ENCODE measurements around the gene DPF1.

DPF1 gene

DNA sequence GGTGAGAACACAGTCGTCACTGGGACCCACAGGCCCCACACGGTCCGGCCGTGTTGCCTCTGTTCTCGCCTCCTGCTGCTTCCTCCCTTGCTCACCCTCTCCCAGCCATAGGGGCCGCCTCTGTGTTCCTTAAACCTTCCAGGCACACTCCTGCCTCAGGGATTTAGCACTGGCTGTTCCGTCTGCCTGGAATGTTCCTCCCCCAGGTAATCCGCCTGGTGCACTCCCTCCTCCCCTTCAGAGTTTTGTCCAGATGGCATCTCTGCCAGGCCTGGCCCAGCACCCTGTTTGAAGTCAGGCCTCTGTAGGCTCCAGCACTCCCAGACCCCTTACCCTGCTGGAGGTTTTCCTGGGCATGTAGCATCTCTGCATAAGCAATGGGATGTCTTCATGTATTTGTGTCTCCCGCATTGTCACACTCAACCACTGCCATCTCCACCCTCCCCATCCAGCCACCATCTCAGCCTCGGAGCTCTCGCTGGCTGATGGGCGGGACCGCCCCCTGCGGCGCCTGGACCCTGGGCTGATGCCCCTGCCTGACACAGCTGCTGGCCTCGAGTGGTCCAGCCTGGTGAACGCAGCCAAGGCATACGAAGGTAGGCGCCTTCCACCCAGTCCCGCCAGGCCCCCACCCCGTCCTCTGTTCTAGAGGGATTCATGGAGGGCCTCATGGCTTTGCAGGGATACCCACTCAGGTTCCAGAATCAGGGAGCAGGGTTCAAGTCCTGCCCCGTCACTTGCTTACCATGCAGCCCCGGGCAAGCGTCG lies 25.9 kb downstream of the DPF1 start:
- DNase-seq (ENCODE audit: low read depth) = no peak

DNA sequence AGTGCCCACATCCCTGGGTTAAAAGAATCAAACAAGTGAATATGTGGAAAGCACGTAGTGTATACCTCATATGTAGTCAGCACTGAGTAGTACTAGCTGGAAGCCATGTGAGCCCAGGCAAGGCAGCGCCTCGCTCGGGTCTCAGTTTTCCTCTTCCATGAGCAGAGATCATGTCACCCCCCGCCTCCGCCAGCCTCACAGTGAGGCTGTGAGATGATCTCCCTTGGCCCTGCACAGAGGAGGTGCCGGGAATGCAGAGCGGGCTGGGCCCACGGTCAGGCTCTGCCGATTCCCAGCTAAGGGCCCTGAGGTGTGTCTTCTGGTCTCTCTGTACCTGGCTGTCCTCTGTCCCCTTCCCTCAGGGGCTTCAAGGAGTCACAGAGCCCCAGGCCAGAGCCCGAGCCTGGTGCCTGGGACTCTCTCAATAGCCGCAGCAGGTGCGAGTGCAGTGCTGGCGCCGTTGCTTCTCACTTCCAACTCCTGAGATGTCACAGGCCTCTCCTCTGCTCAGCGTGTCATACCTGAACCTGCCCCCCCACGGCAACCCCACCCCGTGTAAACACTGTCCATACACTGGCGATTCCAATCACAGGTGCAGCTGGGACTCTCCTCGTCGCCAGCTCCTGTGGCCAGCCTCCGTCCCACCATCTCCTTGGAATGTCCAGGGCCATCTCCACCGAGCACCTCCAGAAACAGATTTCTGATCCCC lies 26.9 kb downstream of the DPF1 start:
- no peak for DNase-seq (ENCODE audit: low read depth)

DNA sequence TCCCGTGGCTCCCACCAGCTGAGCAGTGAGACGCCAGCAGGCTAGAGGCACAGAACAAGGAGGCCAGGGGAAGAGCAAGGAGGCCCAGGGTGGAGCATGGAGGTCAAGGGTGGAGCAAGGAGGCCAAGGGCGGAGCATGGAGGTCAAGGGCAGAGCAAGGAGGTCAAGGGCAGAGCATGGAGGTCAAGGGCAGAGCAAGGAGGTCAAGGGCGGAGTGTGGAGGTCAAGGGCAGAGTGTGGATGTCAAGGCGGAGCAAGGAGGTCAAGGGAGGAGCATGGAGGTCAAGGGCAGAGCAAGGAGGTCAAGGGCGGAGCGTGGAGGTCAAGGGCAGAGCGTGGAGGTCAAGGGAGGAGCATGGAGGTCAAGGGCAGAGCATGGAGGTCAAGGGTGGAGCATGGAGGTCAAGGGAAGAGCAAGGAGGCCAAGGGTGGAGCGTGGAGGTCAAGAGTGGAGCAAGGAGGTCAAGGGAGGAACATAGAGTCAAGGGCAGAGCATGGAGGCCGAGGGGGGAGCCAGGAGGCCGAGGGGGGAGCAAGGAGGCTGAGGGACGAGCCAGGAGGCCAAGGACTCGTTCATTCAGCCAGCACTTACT lies 27.7 kb downstream of the DPF1 start:
- no peak for DNase-seq (ENCODE audit: low read depth)

DNA sequence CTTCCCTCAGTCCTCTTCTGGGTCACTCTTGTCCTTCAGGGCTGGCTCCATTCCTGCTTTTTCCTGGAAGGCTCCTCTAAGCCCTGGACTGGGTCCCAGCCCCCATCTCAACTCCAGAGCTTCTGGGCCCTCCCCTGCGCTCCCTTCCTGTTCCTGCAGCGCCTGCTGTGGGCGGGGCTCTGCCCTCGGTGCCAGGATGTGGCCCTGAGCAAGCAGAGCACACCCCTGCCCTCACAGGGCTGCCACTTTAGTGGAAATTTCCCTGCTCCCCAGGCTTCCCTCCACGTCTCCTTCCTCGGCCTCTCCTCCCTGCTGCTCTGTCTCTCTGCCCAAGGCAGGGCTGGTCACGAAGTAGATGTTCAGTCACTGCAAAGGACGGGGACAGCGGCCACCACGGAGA lies 28.8 kb downstream of the DPF1 start:
- DNase-seq (ENCODE audit: low read depth) = no peak

DNA sequence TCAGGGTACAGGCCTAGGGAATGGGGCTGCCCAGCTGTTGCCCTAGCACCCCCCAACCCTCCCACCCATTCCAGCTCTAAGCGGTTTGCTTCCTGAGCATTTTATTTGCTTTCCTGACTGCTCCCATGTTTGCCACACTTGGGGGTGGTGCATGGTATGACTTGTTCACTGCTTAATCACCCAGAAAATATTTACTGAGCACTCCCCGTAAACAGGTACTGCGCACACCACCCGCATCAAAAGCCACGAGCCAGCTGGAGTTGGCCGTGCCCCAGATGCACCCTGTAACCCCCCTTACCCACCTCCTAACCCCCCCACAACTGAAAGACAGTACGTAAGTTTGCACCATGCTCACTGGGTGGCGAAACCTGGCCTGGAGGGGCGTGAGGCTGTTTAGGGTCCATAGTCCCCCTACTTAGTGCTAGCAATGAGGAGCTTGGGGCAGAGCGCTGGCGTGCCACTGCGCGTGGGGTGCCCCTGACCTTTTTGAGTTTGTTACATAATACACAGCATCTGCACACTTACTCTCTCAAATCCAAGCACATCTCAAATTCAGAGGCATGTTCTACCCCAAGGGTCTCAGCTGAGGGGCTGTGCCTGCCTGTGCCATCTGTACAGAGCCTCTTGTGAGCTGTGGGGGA lies 29.8 kb downstream of the DPF1 start:
- DNase-seq (ENCODE audit: low read depth) = no peak

DNA sequence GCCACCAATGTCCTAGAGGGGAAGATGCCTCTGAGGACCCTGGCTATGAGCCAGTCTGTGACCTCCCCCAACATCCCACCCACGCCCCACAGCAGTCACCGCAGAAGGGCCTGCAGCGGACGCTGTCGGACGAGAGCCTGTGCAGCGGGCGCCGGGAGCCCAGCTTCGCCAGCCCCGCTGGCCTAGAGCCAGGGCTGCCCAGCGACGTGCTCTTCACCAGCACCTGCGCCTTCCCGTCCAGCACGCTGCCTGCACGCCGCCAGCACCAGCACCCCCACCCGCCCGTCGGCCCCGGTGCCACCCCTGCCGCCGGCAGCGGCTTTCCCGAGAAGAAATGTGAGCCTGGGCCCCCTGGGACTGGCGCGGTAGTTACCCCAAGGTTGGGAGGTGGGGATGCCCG lies 30.6 kb downstream of the DPF1 start:
- DNase-seq (ENCODE audit: low read depth) = no peak

DNA sequence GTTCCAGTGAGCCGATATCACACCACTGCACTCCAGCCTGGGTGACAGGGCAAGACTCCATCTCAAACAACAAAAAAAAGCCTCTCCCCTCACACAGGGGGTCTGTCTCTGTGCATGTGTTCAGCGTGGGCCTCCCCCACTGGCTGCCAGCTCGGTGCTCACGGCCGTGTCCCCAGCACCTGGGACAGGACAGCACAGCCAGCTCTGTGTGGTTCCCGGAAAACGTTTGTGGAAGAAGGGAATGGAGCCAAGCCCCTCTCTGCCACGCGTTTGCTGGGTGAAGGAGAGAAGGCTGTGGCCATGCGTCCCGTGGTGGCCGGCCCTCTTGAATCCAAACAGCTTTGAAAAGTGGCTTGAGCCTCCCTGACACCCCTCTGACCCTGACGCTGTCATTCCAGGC lies 32.3 kb downstream of the DPF1 start:
- no peak for DNase-seq (ENCODE audit: low read depth)

DNA sequence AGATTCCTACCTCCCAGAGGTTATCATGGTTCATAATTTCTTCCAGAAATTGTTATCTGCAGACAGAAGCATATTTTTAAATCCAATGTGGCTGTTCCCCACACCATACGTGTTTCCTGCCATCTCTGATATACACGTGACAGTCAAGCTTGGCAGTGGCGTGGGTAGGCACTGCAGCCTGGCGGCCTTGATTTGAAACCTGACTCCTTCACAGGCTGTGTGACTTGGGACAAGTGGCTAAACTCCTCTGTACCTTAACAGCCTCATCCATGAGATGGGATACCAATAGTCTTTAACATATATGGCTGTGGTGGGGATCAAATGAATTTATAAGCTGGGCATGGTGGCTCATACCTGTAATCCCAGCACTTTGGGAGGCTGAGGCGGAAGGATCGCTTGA lies 33.2 kb downstream of the DPF1 start:
- DNase-seq (ENCODE audit: low read depth) = no peak

DNA sequence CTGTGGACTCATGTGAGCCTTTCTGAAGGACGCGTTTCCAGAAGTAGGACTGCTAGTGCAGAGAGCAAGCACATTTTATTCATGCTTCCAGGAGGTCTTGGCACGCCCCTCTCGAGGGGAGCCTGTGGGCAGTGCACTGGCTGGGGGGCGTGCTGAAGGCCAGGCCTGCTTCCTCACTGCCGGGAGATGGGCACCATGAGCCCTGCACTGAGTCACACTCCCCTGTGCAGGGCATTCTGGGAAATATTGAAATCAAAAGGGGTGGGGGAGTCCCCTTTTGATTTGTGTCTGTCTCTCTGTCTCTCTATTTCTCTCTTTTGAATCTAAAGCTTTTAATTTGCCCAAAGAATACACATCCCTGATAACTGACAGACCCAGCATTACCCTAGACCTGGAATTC lies 34.0 kb downstream of the DPF1 start:
- no peak for DNase-seq (ENCODE audit: low read depth)

DNA sequence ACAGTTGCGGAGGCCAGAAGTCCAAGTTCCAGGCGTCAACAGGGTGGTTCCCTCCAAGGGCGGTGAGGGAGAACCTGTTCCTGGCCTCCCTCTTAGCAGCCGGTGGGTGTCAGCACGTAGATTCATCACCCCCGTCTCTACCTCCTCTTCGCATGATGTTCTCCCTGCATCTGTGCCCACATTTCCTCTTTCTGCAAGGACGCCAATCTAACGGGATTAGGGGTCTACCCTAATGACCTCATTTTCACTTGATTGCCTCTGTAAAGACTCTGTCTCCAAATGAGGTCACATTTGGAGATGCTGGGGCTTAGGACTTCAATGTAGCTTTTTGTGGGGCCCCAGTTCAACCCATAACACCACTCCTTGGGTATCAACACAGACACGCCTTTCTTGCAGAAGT lies 38.5 kb downstream of the DPF1 start:
- DNase-seq (ENCODE audit: low read depth) = no peak

DNA sequence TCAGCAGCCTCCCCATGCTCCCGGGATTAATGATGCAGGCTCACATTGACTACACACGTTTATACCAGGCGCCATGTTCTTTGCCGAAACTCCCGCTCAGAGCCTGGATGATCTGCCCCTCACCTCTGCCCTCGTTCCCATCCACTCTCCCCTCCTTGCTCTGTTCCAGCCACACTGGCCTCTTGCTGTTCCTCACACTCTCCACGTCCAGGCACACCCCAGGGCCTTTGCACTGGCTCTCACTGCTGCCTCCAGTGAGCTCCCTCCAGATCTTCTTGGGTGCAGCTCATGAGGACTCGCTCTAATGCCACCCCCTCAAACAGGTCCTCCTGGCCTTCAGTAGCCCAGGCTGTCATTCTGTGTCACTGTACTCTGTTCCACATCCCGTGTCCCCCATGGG lies 39.2 kb downstream of the DPF1 start:
- DNase-seq (ENCODE audit: low read depth) = no peak

DNA sequence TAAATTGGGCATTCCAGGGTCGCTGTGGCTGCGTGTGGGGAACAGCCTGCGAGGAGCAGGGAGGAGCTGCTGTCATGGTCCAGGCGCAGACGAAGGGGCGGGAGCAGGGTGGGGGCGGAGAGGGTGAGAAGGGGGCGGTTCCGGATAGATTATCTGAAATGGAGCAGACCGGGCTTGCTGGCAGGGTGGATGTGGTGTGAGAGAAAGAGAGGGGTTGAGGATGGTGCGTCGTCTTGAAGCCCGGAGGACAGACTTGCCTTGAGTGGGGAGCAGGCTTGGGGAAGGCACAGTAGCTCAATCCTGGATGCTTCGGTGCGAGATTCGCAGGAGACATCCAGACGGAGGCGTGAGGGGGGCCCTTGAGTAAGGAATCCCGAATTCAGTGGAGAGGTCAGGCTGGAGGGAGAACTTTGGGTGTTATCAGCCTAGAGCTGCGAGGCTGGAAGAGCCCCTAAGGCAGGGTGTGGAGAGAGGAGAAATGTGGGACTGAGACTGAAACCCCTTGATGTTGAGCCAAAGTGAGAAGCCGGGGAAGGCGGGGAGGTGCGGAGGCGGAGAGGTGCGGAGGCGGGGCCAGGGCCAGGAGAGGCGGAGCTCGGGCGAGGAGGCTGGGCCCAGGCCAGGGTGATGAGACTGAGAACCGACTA lies 40.6 kb downstream of the DPF1 start:
- DNase-seq (ENCODE audit: low read depth) = no peak

DNA sequence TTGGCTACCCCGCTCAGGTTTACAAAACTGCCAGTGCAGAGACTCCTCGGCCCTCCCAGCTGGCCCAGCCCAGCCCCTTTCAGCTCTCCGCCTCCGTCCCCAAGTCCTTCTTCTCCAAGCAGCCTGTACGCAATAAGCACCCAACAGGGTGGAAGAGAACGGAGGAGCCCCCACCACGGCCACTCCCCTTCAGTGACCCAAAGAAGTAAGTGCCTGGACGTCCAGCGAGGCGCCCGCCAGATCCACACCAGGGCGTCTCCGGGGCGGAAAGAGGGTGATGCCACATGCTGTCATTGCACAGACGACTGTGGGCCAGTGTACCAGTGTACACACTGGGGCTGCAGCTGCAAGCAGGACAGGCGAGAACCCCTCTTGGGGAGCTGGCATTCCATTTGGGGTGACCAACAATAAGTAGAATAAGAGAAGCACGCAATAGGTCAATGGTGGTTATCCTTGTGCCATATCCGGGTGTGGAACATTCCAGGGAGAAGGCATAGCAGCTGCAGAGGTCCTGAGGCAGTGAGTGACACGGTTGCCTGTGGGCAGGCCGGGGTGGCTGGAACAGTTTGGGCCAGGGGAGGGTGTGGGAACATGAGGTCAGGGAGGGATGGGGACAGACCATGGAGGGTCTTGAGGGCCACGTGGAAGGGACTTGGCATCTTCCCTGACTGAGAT lies 41.3 kb downstream of the DPF1 start:
- DNase-seq (ENCODE audit: low read depth) = no peak

DNA sequence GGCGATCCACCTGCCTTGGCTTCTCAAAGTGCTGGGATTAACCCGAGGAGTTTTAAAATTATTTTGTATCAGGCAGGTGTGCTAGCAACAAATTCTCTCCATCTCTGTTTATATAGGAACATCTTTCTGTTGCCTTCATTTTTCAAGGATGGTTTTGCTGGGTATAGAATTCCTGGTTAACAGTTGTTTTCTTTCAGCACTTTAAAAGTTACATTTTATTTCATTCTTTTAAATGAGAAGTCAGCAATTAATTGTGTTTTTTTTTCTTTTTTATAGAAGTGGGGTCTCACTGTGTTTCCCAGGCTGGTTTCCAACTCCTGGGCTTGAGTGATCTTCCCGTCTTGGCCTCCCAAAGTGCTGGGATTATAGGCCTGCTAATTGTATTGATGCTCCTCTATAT lies 44.0 kb downstream of the DPF1 start:
- no peak for DNase-seq (ENCODE audit: low read depth)

DNA sequence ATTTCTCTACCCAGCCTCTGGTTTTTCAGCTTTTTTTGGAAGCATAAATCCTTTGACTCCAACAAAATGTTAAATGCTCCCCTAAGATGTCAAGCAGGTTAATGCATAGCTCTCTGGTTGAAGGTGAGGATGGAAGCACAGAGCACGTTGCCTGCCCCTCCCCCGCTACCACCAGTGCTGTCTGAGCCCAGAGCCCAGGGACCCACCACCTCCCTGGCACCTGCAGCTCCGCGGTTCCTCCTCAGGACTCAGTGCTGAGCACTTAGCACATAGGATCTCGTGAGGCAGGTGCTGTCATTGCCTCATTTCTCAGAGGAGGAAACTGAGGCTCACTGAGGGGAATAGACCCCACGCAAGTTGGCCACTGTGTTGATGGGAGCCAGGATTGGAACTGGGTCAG lies 48.6 kb downstream of the DPF1 start:
- DNase-seq (ENCODE audit: low read depth) = no peak

DNA sequence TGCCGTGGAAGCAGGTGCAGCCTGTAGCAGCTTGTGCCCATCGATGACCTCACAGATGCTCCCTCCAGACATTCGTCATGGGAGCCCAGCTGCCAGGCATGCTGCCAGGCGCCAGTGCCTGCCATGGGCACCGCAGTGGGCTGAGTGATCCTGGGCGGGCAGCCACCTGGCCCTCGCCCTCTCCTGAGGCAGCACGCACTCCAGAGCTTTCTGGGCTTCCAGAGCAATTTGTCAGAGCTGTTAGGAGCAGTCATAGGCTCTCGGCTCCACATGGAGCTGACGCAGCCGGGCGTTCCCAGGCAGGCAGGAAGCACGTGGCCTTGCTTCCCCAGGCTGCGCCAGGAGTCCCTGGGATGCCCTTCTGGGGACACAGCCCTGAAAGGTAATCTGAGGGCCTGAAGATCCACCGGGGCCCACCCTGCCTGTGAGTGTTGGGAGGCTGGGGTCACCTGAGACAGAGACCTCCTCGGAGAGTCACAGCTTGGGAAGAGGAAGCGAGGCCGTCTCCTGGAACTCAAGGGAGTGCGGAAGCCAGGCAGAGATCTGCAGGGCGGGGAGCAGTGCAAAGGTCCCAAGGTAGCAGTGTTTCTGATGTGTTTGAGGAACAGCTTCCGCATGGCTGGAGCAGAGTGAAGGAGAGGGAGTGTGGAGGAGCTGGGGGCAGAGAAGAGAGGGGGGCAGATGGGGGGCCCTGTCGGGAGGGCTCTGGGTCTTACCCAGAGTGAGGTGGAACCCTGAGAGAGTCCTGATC lies 50.6 kb downstream of the DPF1 start:
- no peak for DNase-seq (ENCODE audit: low read depth)

DNA sequence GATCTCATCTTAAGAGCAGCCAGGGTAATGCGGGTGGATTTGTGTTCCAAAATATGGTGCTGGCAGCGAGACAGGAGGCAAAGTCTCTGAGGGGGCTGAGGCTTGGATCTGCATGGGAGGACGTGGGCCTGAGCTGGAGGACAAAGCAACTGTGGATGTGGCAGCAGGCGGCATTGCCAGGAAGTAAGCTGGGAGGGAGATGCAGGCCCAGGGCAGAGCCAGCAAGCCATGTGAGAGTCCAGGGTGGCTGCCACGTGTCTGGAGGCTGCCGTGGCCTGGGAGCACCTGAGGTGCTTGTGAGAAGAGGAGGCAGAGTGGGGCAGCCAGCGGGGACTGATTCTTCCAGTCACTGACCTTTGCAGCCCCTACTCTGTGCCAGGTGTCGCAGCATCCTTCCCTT lies 52.0 kb downstream of the DPF1 start:
- DNase-seq (ENCODE audit: low read depth) = no peak

DNA sequence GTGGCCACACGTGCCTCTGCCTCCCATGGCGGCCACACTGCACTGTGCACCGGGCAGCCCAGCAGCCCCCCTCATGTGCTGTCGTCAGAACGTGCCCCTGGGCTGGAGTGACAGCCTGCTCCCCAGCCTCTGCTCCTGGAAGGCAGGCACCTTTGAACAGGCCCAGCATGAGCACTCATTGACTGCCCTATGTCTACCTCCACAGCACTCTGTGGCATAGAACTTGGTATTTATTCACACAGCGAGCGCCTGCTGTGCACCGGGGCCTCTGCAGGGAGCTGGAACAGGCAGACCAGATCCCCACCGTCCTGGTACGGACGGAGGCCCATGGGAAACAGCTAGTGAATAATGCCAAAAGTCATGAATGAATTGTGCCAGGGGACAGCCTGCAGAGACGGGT lies 53.7 kb downstream of the DPF1 start:
- no peak for DNase-seq (ENCODE audit: low read depth)

DNA sequence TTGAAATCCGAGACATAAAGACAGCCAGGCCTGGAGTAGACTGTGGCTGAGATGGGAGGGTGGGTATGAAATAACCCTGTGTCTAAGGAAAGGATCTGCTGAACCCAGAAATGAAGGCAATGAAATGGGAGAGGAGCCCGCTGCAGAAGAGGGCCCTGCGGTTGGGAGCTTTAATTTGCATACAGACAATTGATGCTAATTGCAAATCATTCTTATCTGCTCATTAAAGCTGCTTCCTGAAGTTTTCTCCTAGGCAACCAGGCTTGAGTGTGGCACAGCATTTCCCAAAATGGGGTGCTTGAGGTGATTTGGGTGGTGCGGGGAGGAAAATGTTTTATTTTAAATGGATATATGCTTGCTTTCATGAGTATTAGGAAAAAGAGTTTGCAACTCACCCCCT lies 55.4 kb downstream of the DPF1 start:
- no peak for DNase-seq (ENCODE audit: low read depth)

DNA sequence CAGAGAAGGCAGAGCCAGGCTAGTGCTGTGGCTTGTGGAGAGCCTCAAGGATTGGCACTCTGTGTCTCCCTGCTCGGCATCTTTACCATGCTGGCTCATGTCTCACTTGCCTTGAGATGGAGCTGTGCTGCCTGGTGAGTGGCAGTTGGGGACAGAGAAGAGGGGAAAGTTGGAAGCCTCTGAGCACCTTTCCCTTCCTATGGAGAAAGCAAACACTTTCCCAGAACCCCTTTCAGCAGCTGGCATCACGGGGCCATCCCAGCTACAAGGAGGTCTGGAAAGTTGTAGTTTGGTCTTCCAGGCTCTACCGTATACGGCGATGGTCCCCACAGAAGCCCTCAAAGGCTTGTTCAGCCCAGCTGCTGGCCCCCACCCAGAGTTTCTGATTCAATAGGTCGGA lies 58.7 kb downstream of the DPF1 start:
- DNase-seq (ENCODE audit: low read depth) = no peak

DNA sequence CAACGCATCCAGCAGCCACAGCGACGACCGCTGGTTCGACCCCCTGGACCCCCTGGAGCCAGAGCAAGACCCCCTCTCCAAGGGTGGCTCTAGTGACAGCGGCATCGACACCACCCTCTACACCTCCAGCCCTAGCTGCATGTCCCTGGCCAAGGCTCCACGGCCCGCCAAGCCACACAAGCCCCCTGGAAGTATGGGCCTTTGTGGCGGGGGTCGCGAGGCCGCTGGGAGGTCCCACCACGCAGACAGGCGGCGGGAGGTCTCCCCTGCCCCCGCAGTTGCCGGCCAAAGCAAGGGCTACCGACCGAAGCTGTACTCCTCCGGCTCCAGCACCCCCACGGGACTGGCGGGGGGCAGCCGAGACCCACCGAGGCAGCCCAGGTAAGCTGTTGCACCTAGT lies 59.5 kb downstream of the DPF1 start:
- DNase-seq (ENCODE audit: low read depth) = no peak

All from ELR (cell line).